RWPE1 (cell line): ENCODE measurements around the gene DNAJC10.

Source experiments
- CTCF ChIA-PET: fragments of 350-600 bp; sonication (Branson Sonifier 250); formaldehyde crosslinking; extraction: SDS; loops from one replicate; lab custom pipeline; 2021; lab: Yijun Ruan, JAX
- POLR2A ChIA-PET: fragments of 400-600 bp; formaldehyde crosslinking; extraction: SDS; loops from one replicate; lab custom pipeline; 2020; ENCODE audit warnings: antibody characterized with exemption; ENCODE audit not compliant: low non-redundant PET; lab: Yijun Ruan, JAX
- DNase-seq: peaks from one replicate; pipeline ENCODE4 v3.0.0; 2012; ENCODE audit warnings: low spot score
- H3K27ac ChIP-seq: fragments of 450-650 bp; 2 replicates; pipeline ENCODE4 v1.5.1; 2017
- CTCF ChIP-seq: fragments of 450-650 bp; conservative IDR thresholded peaks from 2 replicates; pipeline ENCODE4 v1.5.1; 2017; ENCODE audit warnings: low read depth, mild to moderate bottlenecking

DNAJC10 gene

GRCh38 chr2:182824056-182824766 is 108.2 kb downstream of the DNAJC10 start:
- CTCF ChIA-PET = interaction anchor here (0.5 kb wide), 1 partner anchor 31 kb away, joined by 3 read pairs; no protein-coding TSS in a partner anchor
- no peak for TF ChIP-seq CTCF
- no peak overlapping the region for H3K27ac ChIP-seq
- DNase-seq = no peak
- POLR2A ChIA-PET = no interaction called here

GRCh38 chr2:182824767-182825158 is 108.7 kb downstream of the DNAJC10 start:
- DNase-seq = no peak
- POLR2A ChIA-PET = no interaction called here

DNA sequence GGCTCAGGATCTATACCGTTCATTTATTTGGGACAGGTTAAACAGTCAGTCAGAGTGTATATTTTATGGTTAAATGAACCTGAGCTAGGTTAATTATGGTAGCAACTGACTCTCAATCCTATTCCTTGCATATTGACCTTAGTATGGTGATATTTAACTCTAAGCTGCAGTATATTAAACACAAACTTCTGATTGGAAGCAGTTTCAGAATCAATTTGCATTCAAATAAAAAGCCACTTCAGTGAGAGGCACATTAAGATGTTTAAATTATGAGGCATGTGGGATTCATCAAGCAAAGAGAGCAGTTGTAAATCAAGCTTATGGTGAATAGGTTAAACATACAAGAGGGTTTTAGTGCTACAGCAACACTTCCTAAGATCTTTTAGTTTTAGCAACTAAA is 110.0 kb downstream of the DNAJC10 start:
- ChIA-PET POLR2A (no interaction called here), CTCF (interaction anchor here (0.6 kb wide), 1 partner anchor 18 kb away, joined by 4 read pairs; no protein-coding TSS in a partner anchor)
- no peak overlapping the region for H3K27ac ChIP-seq
- DNase-seq = no peak
- no peak for TF ChIP-seq CTCF

More at GRCh38 chr2:182824767-182825158, 108.7 kb downstream of the DNAJC10 start:
- no peak overlapping the region for H3K27ac ChIP-seq
- TF ChIP-seq CTCF = no peak
- CTCF ChIA-PET = no interaction called here

GRCh38 chr2:182826496-182826895 is 110.4 kb downstream of the DNAJC10 start:
- ChIA-PET POLR2A (no interaction called here), CTCF (no interaction called here)
- TF ChIP-seq CTCF = no peak
- DNase-seq = no peak
- H3K27ac ChIP-seq = no peak overlapping the region

- no peak for DNase-seq
- ChIA-PET POLR2A (no interaction called here), CTCF (interaction anchor here (0.6 kb wide), 1 partner anchor 384 kb away, joined by 7 read pairs; no protein-coding TSS in a partner anchor)
Measured at GRCh38 chr2:182827182-182827879, 111.3 kb downstream of the DNAJC10 start.

More at GRCh38 chr2:182827182-182827879, 111.3 kb downstream of the DNAJC10 start:
- TF ChIP-seq CTCF = no peak
- no peak overlapping the region for H3K27ac ChIP-seq
